ENCODE measurements around the gene MLKL.

Gene MLKL

DNA sequence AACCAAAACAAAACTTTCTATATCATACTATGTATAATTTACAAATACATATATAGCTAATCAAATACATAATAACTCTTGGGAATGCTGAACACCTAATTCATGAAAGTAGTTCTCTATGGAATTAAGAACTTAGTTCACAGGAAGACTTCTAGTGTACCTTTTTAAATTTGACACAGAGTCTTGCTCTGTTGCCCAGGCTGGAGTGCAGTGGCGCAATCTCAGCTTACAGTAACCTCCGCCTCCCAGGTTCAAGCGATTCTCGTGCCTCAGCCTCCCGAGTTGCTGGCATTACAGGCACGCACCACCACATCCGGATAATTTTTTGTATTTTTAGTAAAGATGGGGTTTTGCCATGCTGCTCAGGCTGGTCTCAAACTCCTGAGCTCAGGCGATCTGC lies 58.7 kb downstream of the MLKL start:
- DNase-seq, result no peak

- no peak for DNase-seq
Observed at GRCh38 chr16:74637742-74638453, 62.8 kb downstream of the MLKL start.

DNA sequence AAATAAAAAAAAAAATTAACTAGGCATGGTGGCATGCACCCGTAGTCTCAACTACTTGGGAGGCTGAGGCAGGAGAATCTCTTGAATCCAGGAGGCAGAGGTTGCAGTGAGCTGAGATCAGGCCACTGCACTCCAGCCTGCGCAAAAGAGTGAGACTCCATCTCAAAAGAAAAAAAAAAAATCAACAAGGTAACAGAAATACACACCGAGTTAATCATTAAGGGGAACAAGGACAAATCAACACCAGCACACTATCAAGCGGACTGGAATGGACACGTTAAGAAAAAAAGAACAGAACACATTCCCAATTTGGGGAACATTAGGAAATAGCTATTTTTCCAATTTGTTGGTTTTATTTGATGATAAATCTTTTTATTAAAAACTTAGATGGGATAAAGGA lies 65.4 kb downstream of the MLKL start:
- no peak for DNase-seq

GRCh38 chr16:74633686-74634085 lies 67.0 kb downstream of the MLKL start:
- DNase-seq, result no peak

- no peak for DNase-seq
Observed at GRCh38 chr16:74627506-74628220, 73.0 kb downstream of the MLKL start.

DNA sequence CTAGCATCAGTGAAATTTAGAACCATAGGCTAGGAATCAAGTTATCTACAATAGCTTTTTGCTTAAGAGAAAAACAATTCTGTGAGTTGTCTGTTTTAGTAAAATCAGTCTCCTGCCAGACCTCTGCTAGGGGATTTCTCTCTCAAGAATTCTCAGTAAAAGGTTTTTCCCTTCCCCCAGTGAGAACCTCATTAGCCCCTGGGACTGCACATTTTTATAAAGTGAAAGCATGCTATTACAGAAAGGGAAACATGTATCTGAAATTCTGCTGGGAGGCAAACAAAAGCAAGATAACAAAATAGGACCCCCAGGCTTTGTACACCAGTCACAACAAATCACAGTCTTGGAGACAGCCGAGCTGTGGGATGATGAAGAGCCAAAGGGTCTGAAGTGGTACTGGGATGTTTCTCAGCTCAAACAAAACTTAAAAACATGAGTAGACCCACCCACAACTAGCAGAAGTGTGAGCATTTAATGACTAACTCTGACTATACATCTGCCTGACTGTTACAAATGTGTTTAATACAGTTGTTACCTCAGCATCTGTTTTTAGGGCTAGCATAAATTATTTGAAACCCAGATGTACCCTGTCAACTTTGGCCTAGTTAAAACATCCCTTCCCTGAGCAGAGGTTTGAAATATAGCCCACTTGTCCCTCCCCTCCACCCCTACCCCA lies 73.8 kb downstream of the MLKL start:
- no peak for DNase-seq

DNA sequence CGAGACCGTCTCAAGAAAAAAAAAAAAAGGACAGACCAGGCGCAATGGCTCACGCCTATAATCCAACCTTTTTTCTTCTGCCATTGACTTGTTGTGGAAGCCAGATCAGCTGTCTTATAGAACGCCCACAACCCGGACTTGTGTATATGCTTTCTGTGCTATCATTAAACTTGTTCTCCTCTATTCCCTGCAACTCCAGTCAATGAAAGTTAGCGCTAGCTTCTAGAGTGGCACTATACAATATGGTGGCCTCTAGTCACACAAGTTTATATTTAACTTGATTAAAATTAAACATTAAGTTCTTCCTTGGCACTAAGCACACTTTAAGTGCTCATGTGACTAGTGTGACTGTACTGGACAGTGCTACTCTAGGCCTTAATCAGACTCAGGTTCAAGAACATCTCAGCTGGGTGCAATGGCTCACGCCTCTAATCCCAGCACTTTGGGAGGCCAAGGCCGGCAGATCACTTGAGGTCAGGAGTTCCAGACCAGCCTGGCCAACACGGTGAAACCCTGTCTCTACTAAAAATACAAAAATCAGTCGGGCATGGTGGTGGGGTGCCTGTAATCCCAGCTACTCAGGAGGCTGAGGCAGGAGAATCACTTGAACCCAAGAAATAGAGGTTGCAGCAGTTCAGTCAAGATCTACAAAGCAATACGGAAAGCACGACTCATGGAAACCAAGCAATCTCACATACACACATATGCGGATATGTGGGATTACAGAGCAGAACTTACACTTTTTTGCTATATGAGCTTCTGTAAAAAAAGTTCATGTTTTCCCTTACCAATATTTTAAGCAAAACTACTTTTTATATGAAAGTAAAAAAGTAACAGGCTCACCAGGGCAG lies 74.9 kb downstream of the MLKL start:
- no peak for DNase-seq

DNA sequence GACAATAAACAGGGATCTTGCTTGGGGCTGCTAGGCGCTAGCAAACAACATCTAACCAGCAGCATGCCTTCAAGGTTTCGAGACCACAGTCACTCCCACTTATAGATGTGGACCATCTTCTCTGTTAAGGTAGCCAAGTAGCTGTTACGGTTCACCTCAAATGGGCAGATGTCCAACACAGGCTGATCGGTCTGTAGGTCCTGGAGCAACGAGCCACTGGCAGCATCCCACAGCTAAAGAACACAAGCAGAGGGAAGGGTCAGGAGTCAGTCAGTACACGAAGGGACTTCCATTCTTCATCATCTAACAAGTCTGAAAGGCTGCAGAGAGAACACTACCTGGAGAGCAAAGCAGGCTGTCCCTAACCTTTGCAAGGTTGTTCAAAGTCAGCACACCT lies 76.8 kb downstream of the MLKL start:
- no peak for DNase-seq

DNA sequence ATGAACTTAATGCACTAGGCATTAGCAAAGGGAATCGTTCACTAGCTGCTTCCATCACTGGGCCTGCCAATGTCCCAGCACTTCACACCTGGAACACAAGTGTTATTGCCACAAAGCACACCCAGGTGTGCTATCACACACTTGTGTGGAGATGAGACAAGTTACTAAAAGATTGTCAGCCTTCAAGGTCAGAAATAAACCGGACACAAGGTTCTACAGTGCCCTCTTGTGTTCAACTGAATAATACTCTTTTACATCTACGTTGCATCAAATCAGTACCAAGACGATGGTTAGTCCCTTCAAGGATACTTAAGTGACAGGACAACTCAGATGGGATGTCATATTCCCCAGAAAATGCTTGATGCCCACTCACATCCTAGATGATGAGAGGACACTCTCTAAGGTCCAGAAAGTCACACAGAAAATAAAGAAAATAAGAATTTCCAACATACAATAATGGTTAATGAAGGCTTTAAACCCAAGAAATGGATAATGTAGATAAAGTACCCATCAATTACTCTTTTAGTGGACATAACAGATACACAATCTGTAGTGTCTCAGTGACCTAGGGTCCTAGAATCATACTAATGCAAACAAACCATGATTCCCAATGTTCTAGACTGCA lies 77.3 kb downstream of the MLKL start:
- DNase-seq, result no peak

DNA sequence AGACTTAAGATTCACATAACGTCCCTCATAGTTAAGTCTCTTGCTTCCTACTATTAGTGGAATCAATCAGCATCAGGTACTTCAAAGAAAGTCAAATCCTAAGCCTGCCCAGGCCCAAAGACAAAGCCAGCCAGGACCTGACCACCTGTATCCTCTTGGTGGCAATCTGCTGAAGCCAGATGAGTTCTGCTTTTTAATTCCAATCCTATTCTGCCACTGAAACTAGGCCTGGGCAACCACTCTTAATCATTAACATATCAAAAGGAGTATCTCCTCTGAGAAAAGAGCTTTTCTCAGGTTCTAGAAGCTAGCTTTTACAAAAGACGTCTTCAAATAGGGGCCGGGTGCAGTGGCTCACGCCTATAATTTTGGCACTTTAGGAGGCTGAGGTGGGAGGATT lies 78.7 kb downstream of the MLKL start:
- no peak for DNase-seq

Data from activated gamma-delta T cell treated with Interleukin-2 at 50 U/mL for 16 hours (primary cell).